ENCODE results near the gene TRIM54.
A peak's percentile ranks its signal among the peaks of the same experiment; 100 is the strongest.

TRIM54 gene

GRCh38 chr2:27303093-27304025 is 21.1 kb downstream of the TRIM54 start (continued):
- no peak for TF ChIP-seq REPIN1 (tag by site-specific recombination; IDR thresholded peaks at IDR 0.05; ENCODE audit: low read depth)
- TF ChIP-seq ZNF555 (tag by site-specific recombination; conservative IDR thresholded peaks at IDR 0.05) = no peak
- TF ChIP-seq ZFP37 (tag by site-specific recombination; IDR thresholded peaks at IDR 0.05) = no peak
- no peak for TF ChIP-seq IKZF3 (tag by site-specific recombination; IDR thresholded peaks at IDR 0.05)
- TF ChIP-seq ZNF18 (tag by site-specific recombination; IDR thresholded peaks at IDR 0.05) = no peak
- no peak for TF ChIP-seq ZNF16 (tag by site-specific recombination; IDR thresholded peaks at IDR 0.05; ENCODE audit: low read depth)
- TF ChIP-seq ZSCAN23 (tag by site-specific recombination; IDR thresholded peaks at IDR 0.05) = no peak
- no peak for TF ChIP-seq ZNF10 (tag by site-specific recombination; IDR thresholded peaks at IDR 0.05)
- no peak for TF ChIP-seq TSHZ1 (tag by site-specific recombination; IDR thresholded peaks at IDR 0.05; ENCODE audit: borderline replicate concordance)
- 0 out of 2 replicates have a peak, but pooled peaks have one; percentile 10 for TF ChIP-seq GLIS1 (tag by site-specific recombination; IDR thresholded peaks at IDR 0.05)
- no peak for TF ChIP-seq ZNF777 (tag by site-specific recombination; IDR thresholded peaks at IDR 0.05; ENCODE audit: borderline replicate concordance)
- TF ChIP-seq ZNF354C (tag by site-specific recombination; IDR thresholded peaks at IDR 0.05; ENCODE audit: borderline replicate concordance, low read depth) = no peak
- TF ChIP-seq SCRT2 (tag by site-specific recombination; IDR thresholded peaks at IDR 0.05) = peak; percentile 85
- TF ChIP-seq ZNF530 (tag by site-specific recombination; IDR thresholded peaks at IDR 0.05; ENCODE audit: low read depth) = no peak
- TF ChIP-seq GLI2 (tag by site-specific recombination; IDR thresholded peaks at IDR 0.05; ENCODE audit: borderline replicate concordance, low read depth) = no peak
- no peak for TF ChIP-seq ZNF558 (tag by site-specific recombination; IDR thresholded peaks at IDR 0.05)
- TF ChIP-seq ZNF311 (tag by site-specific recombination; IDR thresholded peaks at IDR 0.05; ENCODE audit: borderline replicate concordance) = no peak
- TF ChIP-seq ZNF416 (tag by site-specific recombination; IDR thresholded peaks at IDR 0.05) = no peak
- peak; percentile 89 for TF ChIP-seq ATF2 (tag by site-specific recombination; IDR thresholded peaks at IDR 0.05; ENCODE audit: low read depth)
- TF ChIP-seq ZBTB11 (tag by site-specific recombination; conservative IDR thresholded peaks at IDR 0.05; ENCODE audit: low read depth) = no peak
- TF ChIP-seq ZNF174 (tag by site-specific recombination; IDR thresholded peaks at IDR 0.05) = no peak
- TF ChIP-seq ZNF121 (tag by site-specific recombination; IDR thresholded peaks at IDR 0.05) = peak; percentile 73
- peak; percentile 69; the same call in 1 of the 2 replicates for TF ChIP-seq CTCF (tag by site-specific recombination; IDR thresholded peaks at IDR 0.05)
- peak; percentile 89; the same call in 1 of the 2 replicates for TF ChIP-seq ZNF394 (tag by site-specific recombination; IDR thresholded peaks at IDR 0.05; ENCODE audit: borderline replicate concordance)
- TF ChIP-seq ZNF423 (tag by site-specific recombination; IDR thresholded peaks at IDR 0.05) = no peak
- TF ChIP-seq ZNF146 (tag by site-specific recombination; IDR thresholded peaks at IDR 0.05) = no peak
- TF ChIP-seq ZEB2 (tag by site-specific recombination; IDR thresholded peaks at IDR 0.05) = peak; percentile 36; the same call in 1 of the 2 replicates
